Loucy (cell line): ENCODE data around the gene CAMTA1.

ENCODE experiments used
- CTCF ChIP-seq: fragments of 200-600 bp; sonication (generic); conservative IDR thresholded peaks from 2 replicates; pipeline ENCODE4 v1.5.1; 2014; ENCODE audit warnings: mild to moderate bottlenecking, antibody characterized with exemption, low read length
- EZH2phosphoT487 ChIP-seq: fragments of 200-600 bp; IDR thresholded peaks from 2 replicates; pipeline ENCODE4 v1.6.1; 2018; ENCODE audit warnings: antibody characterized with exemption, mild to moderate bottlenecking, moderate library complexity, borderline replicate concordance

DNA sequence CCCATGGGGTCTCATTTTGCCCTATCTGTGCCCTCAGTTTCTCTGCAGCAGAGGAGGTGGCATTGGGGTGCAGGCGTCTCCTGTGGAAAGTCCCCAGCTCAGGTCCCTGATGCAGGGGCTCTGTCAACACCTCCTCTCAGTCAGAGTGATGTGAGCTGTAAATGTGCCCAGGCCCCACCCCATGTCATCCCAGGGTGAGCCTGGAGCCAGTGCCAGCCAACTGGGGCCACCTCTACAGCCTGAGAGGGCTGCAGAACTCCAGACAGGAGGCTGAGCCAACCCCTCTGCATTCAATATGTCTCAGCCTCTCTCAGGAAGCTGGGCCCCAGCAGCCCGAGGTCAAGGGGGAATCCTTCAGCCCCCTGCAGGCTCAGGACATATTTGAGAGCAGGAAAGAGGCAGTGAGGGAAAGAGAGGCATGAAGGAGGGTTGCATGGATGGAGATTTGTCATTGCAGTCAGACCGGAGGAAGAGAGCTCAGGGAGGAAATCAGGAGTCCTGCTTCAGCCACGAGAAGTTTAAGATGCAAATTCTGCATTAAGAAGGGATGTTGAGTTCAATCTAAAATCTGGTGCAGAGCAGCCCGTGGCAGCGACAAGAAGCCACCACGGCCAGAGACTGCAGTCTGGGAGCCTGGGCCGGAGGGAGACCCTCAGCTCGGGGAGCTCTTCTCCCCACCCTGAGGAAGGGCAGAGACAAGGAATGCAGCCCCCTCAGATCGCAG is 697.7 kb downstream of the CAMTA1 start:
- TF ChIP-seq CTCF, result no peak
- TF ChIP-seq EZH2phosphoT487, result no peak
